OCI-LY7 (cell line): ENCODE results near the gene HTR5A. TPM values are rescaled to one million over a fixed set of nuclear protein-coding genes. Genes with fewer than 3 reads are reported as not detected.

Source experiments
- BruUV-seq: library from RNA; stranded (reverse); fragments of 400-500 nt; replicated peaks from 2 replicates; lab custom pipeline; 2021; lab: Mats Ljungman, UMichigan
- CTCF ChIA-PET: fragments of 300-600 bp; sonication (Branson Sonifier 250); formaldehyde crosslinking; loops from one replicate; lab custom pipeline; 2022; ENCODE audit warnings: antibody characterized with exemption; ENCODE audit not compliant: unreplicated experiment; lab: Charles Lee
- POLR2A ChIA-PET: fragments of 300-600 bp; sonication (Branson Sonifier 250); formaldehyde crosslinking; loops from one replicate; lab custom pipeline; 2022; ENCODE audit warnings: antibody characterized with exemption; lab: Charles Lee
- DNase-seq: peaks from one replicate; pipeline ENCODE4 v3.0.0-alpha.2; 2015; ENCODE audit warnings: low spot score
- H2AFZ ChIP-seq: fragments of 200-600 bp; sonication (generic), shearing (Covaris generic); 2 replicates; pipeline ENCODE4 v1.6.1; 2014; ENCODE audit warnings: mild to moderate bottlenecking, antibody characterized with exemption, low read length, moderate library complexity
- H3K27ac ChIP-seq: fragments of 200-600 bp; sonication (generic); 2 replicates; pipeline ENCODE4 v1.5.1; 2014; ENCODE audit warnings: mixed run types, low read depth, mild to moderate bottlenecking, moderate library complexity, low read length, inconsistent platforms; ENCODE audit not compliant: poor library complexity, severe bottlenecking
- H3K36me3 ChIP-seq: fragments of 200-600 bp; sonication (generic); 2 replicates; pipeline ENCODE4 v1.6.1; 2014; ENCODE audit warnings: mild to moderate bottlenecking, antibody characterized with exemption, low read length, moderate library complexity, mixed read lengths; ENCODE audit not compliant: insufficient read depth
- H3K4me1 ChIP-seq: fragments of 200-600 bp; sonication (generic); 2 replicates; pipeline ENCODE4 v1.5.1; 2014; ENCODE audit warnings: mild to moderate bottlenecking, low read length; ENCODE audit not compliant: insufficient read depth, poor library complexity, severe bottlenecking
- H3K4me2 ChIP-seq: fragments of 200-600 bp; sonication (generic); 2 replicates; pipeline ENCODE4 v1.6.1; 2014; ENCODE audit warnings: mild to moderate bottlenecking, low read length
- H3K4me3 ChIP-seq: fragments of 200-600 bp; sonication (generic); 2 replicates; pipeline ENCODE4 v1.5.1; 2014; ENCODE audit warnings: mild to moderate bottlenecking, low read depth, low read length; ENCODE audit not compliant: poor library complexity, severe bottlenecking
- H3K79me2 ChIP-seq: fragments of 200-600 bp; sonication (generic); 2 replicates; pipeline ENCODE4 v1.6.1; 2016; ENCODE audit warnings: low read depth, mild to moderate bottlenecking, low read length, moderate library complexity, mixed read lengths; ENCODE audit not compliant: insufficient read depth
- H3K9me2 ChIP-seq: fragments of 200-600 bp; sonication (generic); 2 replicates; pipeline ENCODE4 v1.6.1; 2016; ENCODE audit warnings: mild to moderate bottlenecking, low read length, mixed read lengths; ENCODE audit not compliant: insufficient read depth
- H3K9me3 ChIP-seq: fragments of 200-600 bp; sonication (generic); 2 replicates; pipeline ENCODE4 v1.6.1; 2014; ENCODE audit warnings: mild to moderate bottlenecking, mixed run types, low read length, mixed read lengths
- H4K20me1 ChIP-seq: fragments of 200-600 bp; sonication (generic); 2 replicates; pipeline ENCODE4 v1.6.1; 2014; ENCODE audit warnings: mild to moderate bottlenecking, antibody characterized with exemption, low read length, moderate library complexity, mixed read lengths; ENCODE audit not compliant: insufficient read depth
- EZH2phosphoT487 ChIP-seq: fragments of 200-600 bp; sonication (generic); IDR thresholded peaks from 2 replicates; pipeline ENCODE4 v1.6.1; 2018; ENCODE audit warnings: low read depth, borderline replicate concordance, mild to moderate bottlenecking, mixed run types, antibody characterized with exemption, low read length, moderate library complexity, mixed read lengths
- intact Hi-C: fragments of 100-400 bp; cut with micrococcal nuclease; formaldehyde crosslinking; loops from one replicate; pipeline ENCODE4 v1.10.0; 2022; ENCODE audit not compliant: unreplicated experiment
- total RNA-seq, 2 experiments: library from RNA; depleted of rRNA in 1 of 2; stranded (reverse); fragments of >200 nt in 1 of 2; shearing (Covaris generic) in 1 of 2; gene quantifications; 2 replicates each; pipeline ENCODE4 v1.2.3, GENCODE V29; 2014 to 2022
- TF ChIP-seq, protein P1 (sequence below): fragments of 200-600 bp; sonication (generic); conservative IDR thresholded peaks from 2 replicates; pipeline ENCODE4 v1.5.1; 2014; ENCODE audit warnings: mild to moderate bottlenecking, antibody characterized with exemption, low read length, moderate library complexity, mixed read lengths

The HTR5A gene
- total RNA-seq, 2 experiments from 2014 or later, result not detected

- no peaks in the 10 kb centered on the region for H3K9me3 ChIP-seq
- ChIA-PET POLR2A (interaction anchor here (0.6 kb wide), 1 partner anchor 211 kb away, joined by 3 read pairs; no protein-coding TSS in a partner anchor), CTCF (interaction anchor here (0.6 kb wide), 1 partner anchor 98 kb away, joined by 3 read pairs; no protein-coding TSS in a partner anchor)
- no peaks in the 10 kb centered on the region for H4K20me1 ChIP-seq
- H2AFZ ChIP-seq, result no peak overlapping the region
- no TSS peak for BruUV-seq
- intact Hi-C loops, result no loop called here
- DNase-seq, result no peak
- H3K4me3 ChIP-seq, result no peak overlapping the region
- H3K9me2 ChIP-seq, result no peaks in the 10 kb centered on the region
- H3K79me2 ChIP-seq, result no peaks in the 10 kb centered on the region
- H3K36me3 ChIP-seq, result no peaks in the 10 kb centered on the region
- no peak overlapping the region for H3K4me2 ChIP-seq
- TF ChIP-seq EZH2phosphoT487, result no peak
- TF ChIP-seq, protein P1, sequence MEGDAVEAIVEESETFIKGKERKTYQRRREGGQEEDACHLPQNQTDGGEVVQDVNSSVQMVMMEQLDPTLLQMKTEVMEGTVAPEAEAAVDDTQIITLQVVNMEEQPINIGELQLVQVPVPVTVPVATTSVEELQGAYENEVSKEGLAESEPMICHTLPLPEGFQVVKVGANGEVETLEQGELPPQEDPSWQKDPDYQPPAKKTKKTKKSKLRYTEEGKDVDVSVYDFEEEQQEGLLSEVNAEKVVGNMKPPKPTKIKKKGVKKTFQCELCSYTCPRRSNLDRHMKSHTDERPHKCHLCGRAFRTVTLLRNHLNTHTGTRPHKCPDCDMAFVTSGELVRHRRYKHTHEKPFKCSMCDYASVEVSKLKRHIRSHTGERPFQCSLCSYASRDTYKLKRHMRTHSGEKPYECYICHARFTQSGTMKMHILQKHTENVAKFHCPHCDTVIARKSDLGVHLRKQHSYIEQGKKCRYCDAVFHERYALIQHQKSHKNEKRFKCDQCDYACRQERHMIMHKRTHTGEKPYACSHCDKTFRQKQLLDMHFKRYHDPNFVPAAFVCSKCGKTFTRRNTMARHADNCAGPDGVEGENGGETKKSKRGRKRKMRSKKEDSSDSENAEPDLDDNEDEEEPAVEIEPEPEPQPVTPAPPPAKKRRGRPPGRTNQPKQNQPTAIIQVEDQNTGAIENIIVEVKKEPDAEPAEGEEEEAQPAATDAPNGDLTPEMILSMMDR, result no peak
- no peak overlapping the region for H3K27ac ChIP-seq
- H3K4me1 ChIP-seq, result no peaks in the 10 kb centered on the region
Observed at GRCh38 chr7:155119801-155120382, 49.8 kb downstream of the HTR5A start.

- TF ChIP-seq EZH2phosphoT487, result no peak
- TF ChIP-seq, protein P1, result no peak
- no peaks in the 10 kb centered on the region for H3K79me2 ChIP-seq
- H3K9me2 ChIP-seq, result no peaks in the 10 kb centered on the region
- intact Hi-C loops, result no loop called here
- no peaks in the 10 kb centered on the region for H3K9me3 ChIP-seq
- no peak overlapping the region for H3K4me3 ChIP-seq
- no peak overlapping the region for H3K4me2 ChIP-seq
- CTCF ChIA-PET, result no interaction called here
- H4K20me1 ChIP-seq, result no peaks in the 10 kb centered on the region
- no peaks in the 10 kb centered on the region for H3K4me1 ChIP-seq
- H3K27ac ChIP-seq, result no peak overlapping the region
- H3K36me3 ChIP-seq, result no peaks in the 10 kb centered on the region
- no peak overlapping the region for H2AFZ ChIP-seq
- POLR2A ChIA-PET, result interaction anchor here (0.6 kb wide), 1 partner anchor 211 kb away, joined by 3 read pairs; no protein-coding TSS in a partner anchor
- DNase-seq, result no peak
- no TSS peak for BruUV-seq
Observed at GRCh38 chr7:155120460-155120859, 50.3 kb downstream of the HTR5A start.

GRCh38 chr7:155122831-155123230 lies 52.7 kb downstream of the HTR5A start:
- no peaks in the 10 kb centered on the region for H3K79me2 ChIP-seq
- no peak overlapping the region for H3K27ac ChIP-seq
- ChIA-PET CTCF (no interaction called here), POLR2A (no interaction called here)
- no peak for DNase-seq
- H4K20me1 ChIP-seq, result no peaks in the 10 kb centered on the region
- TF ChIP-seq, protein P1, result no peak
- no peak for TF ChIP-seq EZH2phosphoT487
- BruUV-seq, result no TSS peak
- H3K4me3 ChIP-seq, result no peak overlapping the region
- no peaks in the 10 kb centered on the region for H3K4me1 ChIP-seq
- no peaks in the 10 kb centered on the region for H3K9me3 ChIP-seq
- no peak overlapping the region for H2AFZ ChIP-seq
- no peaks in the 10 kb centered on the region for H3K9me2 ChIP-seq
- intact Hi-C loops, result no loop called here
- H3K4me2 ChIP-seq, result no peak overlapping the region
- no peaks in the 10 kb centered on the region for H3K36me3 ChIP-seq
